HepG2 (cell line): ENCODE measurements around the gene SFXN5. TPM values are rescaled to one million over a fixed set of nuclear protein-coding genes. Genes with fewer than 3 reads are reported as not detected.
A peak's percentile ranks its signal among the peaks of the same experiment; 100 is the strongest.

Experiments used
- CBX2 ChIP-seq, 2 experiments: fragments of 200-600 bp in 1 of 2; sonication (generic); formaldehyde crosslinking in 1 of 2; IDR thresholded peaks; 2 replicates each; pipeline versions ENCODE4 v1.7.0 to v1.8.1; 2018 to 2022; ENCODE audit warnings: low read depth in 2 of 2, low read length in 1 of 2, mild to moderate bottlenecking in 1 of 2, missing genetic modification reagents in 1 of 2
- EHMT2 ChIP-seq: fragments of 200-600 bp; sonication (generic); IDR thresholded peaks from 2 replicates; pipeline ENCODE4 v1.7.0; 2017; ENCODE audit warnings: antibody characterized with exemption, low read depth, low read length, borderline replicate concordance
- ELF4 ChIP-seq: sonication (generic); formaldehyde crosslinking; IDR thresholded peaks from 2 replicates; pipeline ENCODE4 v1.5.0; 2020; ENCODE audit warnings: missing genetic modification reagents, mild to moderate bottlenecking, moderate library complexity, borderline replicate concordance
- GLI4 ChIP-seq: sonication (generic); formaldehyde crosslinking; IDR thresholded peaks from 2 replicates; pipeline ENCODE4 v1.5.1; 2020; ENCODE audit warnings: missing genetic modification reagents, mild to moderate bottlenecking, moderate library complexity, borderline replicate concordance
- GTF2F1 ChIP-seq: fragments of 150-350 bp; IDR thresholded peaks from 2 replicates; pipeline ENCODE4 v1.6.1; 2014; ENCODE audit warnings: low read length
- HMG20B ChIP-seq: conservative IDR thresholded peaks from 2 replicates; pipeline ENCODE4 v1.6.1; 2016; ENCODE audit warnings: missing genetic modification reagents, missing compliant biosample characterization
- KLF15 ChIP-seq: sonication (generic); formaldehyde crosslinking; IDR thresholded peaks from 2 replicates; pipeline ENCODE4 v1.8.1; 2023; ENCODE audit warnings: borderline replicate concordance, mild to moderate bottlenecking, inconsistent platforms, missing genetic modification reagents, mixed read lengths
- NFIC ChIP-seq: IDR thresholded peaks from 2 replicates; pipeline ENCODE4 v1.6.1; 2012; ENCODE audit warnings: mild to moderate bottlenecking, low read length, inconsistent platforms
- PHF5A ChIP-seq: IDR thresholded peaks from one replicate; pipeline ENCODE4 v1.6.1; 2018; ENCODE audit warnings: low read depth, missing genetic modification reagents; ENCODE audit not compliant: unreplicated experiment
- STAT5B ChIP-seq: sonication (generic); formaldehyde crosslinking; IDR thresholded peaks from 2 replicates; pipeline ENCODE4 v1.4.0; 2020; ENCODE audit warnings: missing genetic modification reagents
- ZFAT ChIP-seq: sonication (generic); formaldehyde crosslinking; conservative IDR thresholded peaks from 2 replicates; pipeline ENCODE4 v1.8.1; 2023; ENCODE audit warnings: missing genetic modification reagents, inconsistent platforms
- ZNF253 ChIP-seq: sonication (generic); formaldehyde crosslinking; IDR thresholded peaks from 2 replicates; pipeline ENCODE4 v1.8.0; 2022; ENCODE audit warnings: mild to moderate bottlenecking, missing genetic modification reagents, borderline replicate concordance
- ZNF260 ChIP-seq: sonication (generic); formaldehyde crosslinking; IDR thresholded peaks from 2 replicates; pipeline ENCODE4 v1.4.0; 2020; ENCODE audit warnings: missing genetic modification reagents, low read depth, mild to moderate bottlenecking, borderline replicate concordance
- ZNF367 ChIP-seq: sonication (generic); formaldehyde crosslinking; IDR thresholded peaks from 2 replicates; pipeline ENCODE4 v1.4.0; 2020; ENCODE audit warnings: missing genetic modification reagents, borderline replicate concordance
- ZNF839 ChIP-seq: sonication (generic); formaldehyde crosslinking; IDR thresholded peaks from 2 replicates; pipeline ENCODE4 v1.4.0; 2020; ENCODE audit warnings: missing genetic modification reagents, mild to moderate bottlenecking, borderline replicate concordance
- ZSCAN25 ChIP-seq: sonication (generic); formaldehyde crosslinking; IDR thresholded peaks from 2 replicates; pipeline ENCODE4 v1.8.0; 2022; ENCODE audit warnings: mild to moderate bottlenecking, missing genetic modification reagents
- polyA plus RNA-seq, 8 experiments: library from polyadenylated mRNA; depleted of rRNA in 3 of 8; stranded (reverse) in 7 of 8; unstranded in 1 of 8; fragments of >200 nt; fragmentation: Illumina TruSeq in 4 of 8; extraction: Trizol in 4 of 8; gene quantifications; 2 replicates each; pipeline versions ENCODE4 v1.2.1 to v1.2.3, GENCODE V29; 2011 to 2016; ENCODE audit warnings: low read depth in 4 of 8, missing spikeins in 1 of 8, mixed read lengths in 1 of 8; ENCODE audit not compliant: insufficient read depth in 1 of 8
- total RNA-seq, 5 experiments: library from RNA; depleted of rRNA; stranded (reverse); fragments of >200 nt; fragmentation: Illumina TruSeq; extraction: Trizol; gene quantifications; 2 replicates each; pipeline ENCODE4 v1.2.3, GENCODE V29; 2016; ENCODE audit warnings: low read depth in 1 of 5
- TF ChIP-seq, protein P1 (sequence below): sonication (generic); formaldehyde crosslinking; IDR thresholded peaks from 2 replicates; pipeline ENCODE4 v1.4.0; 2020; ENCODE audit warnings: missing genetic modification reagents, borderline replicate concordance
- TF ChIP-seq, protein P2 (sequence below): conservative IDR thresholded peaks from 2 replicates; pipeline ENCODE4 v1.6.1; 2018; ENCODE audit warnings: missing genetic modification reagents
- TF ChIP-seq, protein P3 (sequence below): sonication (generic); formaldehyde crosslinking; IDR thresholded peaks from 2 replicates; pipeline ENCODE4 v1.8.1; 2023; ENCODE audit warnings: mild to moderate bottlenecking, moderate library complexity, missing genetic modification reagents
- TF ChIP-seq, protein P4 (sequence below): sonication (generic); formaldehyde crosslinking; IDR thresholded peaks from 2 replicates; pipeline ENCODE4 v1.5.0; 2020; ENCODE audit warnings: missing genetic modification reagents, mild to moderate bottlenecking, borderline replicate concordance
- TF ChIP-seq, protein P5 (sequence below): IDR thresholded peaks from 2 replicates; pipeline ENCODE4 v1.6.1; 2012; ENCODE audit warnings: low read depth, low read length, improper control_type of control experiment

SFXN5 gene
- total and polyA plus RNA-seq, 2 of the 13 experiments (the other 11 are each of a cell fraction or from before 2014, with no cell fraction given), result 34.9 to 37.4 TPM

DNA sequence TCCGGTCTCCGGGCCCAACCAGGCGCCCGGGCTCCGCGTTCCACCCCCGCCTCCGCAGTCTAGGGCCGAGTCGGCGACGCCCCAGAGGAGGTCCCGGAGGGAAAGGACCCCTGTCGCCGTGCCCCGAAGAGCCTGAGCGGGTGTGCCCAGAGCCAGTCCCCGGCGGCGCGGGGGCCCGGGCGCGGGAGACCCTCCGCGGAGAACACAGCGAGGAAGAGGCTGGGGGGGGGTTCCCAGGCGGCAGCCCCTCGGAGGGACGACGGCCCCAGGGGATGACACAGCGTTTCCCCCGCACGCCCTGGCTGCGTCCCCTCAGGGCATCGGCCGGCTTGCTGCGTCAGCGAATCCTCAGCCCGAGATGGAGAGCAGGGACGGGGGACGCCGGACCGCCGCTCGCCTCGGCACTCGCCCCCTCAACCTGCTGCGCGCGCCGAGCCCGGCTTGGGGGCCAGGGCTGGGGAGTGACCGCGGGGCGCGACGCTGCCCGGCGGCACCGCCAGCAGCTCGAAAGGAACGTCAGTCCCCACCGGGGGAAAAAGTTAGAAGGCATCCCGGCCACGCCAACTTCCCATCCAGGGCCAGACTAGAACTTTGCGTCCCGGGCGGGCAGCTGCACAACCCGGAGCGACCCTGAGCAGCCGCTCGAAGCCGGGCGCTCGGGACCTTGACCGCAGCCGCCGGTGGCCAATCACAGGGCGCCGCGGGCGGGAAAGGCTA is 711 bp downstream of the SFXN5 start (continued):
- TF ChIP-seq, protein P1, sequence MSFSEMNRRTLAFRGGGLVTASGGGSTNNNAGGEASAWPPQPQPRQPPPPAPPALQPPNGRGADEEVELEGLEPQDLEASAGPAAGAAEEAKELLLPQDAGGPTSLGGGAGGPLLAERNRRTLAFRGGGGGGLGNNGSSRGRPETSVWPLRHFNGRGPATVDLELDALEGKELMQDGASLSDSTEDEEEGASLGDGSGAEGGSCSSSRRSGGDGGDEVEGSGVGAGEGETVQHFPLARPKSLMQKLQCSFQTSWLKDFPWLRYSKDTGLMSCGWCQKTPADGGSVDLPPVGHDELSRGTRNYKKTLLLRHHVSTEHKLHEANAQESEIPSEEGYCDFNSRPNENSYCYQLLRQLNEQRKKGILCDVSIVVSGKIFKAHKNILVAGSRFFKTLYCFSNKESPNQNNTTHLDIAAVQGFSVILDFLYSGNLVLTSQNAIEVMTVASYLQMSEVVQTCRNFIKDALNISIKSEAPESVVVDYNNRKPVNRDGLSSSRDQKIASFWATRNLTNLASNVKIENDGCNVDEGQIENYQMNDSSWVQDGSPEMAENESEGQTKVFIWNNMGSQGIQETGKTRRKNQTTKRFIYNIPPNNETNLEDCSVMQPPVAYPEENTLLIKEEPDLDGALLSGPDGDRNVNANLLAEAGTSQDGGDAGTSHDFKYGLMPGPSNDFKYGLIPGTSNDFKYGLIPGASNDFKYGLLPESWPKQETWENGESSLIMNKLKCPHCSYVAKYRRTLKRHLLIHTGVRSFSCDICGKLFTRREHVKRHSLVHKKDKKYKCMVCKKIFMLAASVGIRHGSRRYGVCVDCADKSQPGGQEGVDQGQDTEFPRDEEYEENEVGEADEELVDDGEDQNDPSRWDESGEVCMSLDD, result peak; percentile 23; the same call in 1 of the 2 replicates
- no peak for TF ChIP-seq HMG20B (CRISPR knock-in tag)
- TF ChIP-seq CBX2 (IDR thresholded peaks at IDR 0.05; ENCODE audit: low read depth, low read length), result no peak
- no peak for TF ChIP-seq CBX2 (CRISPR knock-in tag; IDR thresholded peaks at IDR 0.05; ENCODE audit: low read depth)
- no peak for TF ChIP-seq EHMT2
- peak; percentile 52; the same call in 1 of the 2 replicates for TF ChIP-seq ZNF367
- no peak; the same call in 1 of the 2 replicates for TF ChIP-seq ZNF839
- TF ChIP-seq ZFAT (CRISPR knock-in tag), result peak; percentile 74; the same call in 1 of the 2 replicates
- TF ChIP-seq, protein P2, sequence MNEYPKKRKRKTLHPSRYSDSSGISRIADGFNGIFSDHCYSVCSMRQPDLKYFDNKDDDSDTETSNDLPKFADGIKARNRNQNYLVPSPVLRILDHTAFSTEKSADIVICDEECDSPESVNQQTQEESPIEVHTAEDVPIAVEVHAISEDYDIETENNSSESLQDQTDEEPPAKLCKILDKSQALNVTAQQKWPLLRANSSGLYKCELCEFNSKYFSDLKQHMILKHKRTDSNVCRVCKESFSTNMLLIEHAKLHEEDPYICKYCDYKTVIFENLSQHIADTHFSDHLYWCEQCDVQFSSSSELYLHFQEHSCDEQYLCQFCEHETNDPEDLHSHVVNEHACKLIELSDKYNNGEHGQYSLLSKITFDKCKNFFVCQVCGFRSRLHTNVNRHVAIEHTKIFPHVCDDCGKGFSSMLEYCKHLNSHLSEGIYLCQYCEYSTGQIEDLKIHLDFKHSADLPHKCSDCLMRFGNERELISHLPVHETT (CRISPR knock-in tag), result no peak
- TF ChIP-seq ZNF253 (CRISPR knock-in tag), result 0 out of 2 replicates have a peak, but pooled peaks have one; percentile 46
- TF ChIP-seq ZSCAN25, result peak; percentile 12; the same call in 1 of the 2 replicates
- TF ChIP-seq GTF2F1, result peak; percentile 29; the same call in 1 of the 2 replicates
- TF ChIP-seq PHF5A (CRISPR knock-in tag), result no peak
- TF ChIP-seq STAT5B, result 0 out of 2 replicates have a peak, but pooled peaks have one; percentile 12
- TF ChIP-seq, protein P3, sequence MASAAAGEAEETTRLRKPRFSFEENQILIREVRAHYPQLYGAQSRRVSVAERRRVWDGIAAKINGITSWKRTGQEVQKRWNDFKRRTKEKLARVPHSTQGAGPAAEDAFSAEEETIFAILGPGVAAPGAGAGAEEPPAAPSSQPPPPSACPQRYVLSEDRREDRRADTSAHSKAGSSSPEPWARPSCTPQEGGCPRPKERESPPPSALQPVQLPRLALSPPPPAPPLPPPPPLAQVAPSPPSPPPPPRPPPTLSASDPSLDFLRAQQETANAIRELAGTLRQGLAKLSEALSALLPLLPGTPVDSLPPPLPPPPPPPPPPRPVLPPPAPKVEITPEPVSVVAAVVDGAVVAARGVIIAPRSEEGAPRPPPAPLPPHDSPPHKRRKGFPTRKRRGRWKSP, result no peak; the same call in 1 of the 2 replicates
- TF ChIP-seq, protein P4, sequence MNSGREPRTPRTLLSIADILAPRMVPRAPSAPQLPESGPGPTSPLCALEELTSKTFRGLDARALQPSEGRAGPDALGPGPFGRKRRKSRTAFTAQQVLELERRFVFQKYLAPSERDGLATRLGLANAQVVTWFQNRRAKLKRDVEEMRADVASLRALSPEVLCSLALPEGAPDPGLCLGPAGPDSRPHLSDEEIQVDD (CRISPR knock-in tag), result no peak
- no peak for TF ChIP-seq ZNF260 (CRISPR knock-in tag)
- TF ChIP-seq KLF15 (CRISPR knock-in tag), result no peak
- TF ChIP-seq GLI4 (CRISPR knock-in tag), result 0 out of 2 replicates have a peak, but pooled peaks have one; percentile 13
- TF ChIP-seq ELF4 (CRISPR knock-in tag), result 0 out of 2 replicates have a peak, but pooled peaks have one; percentile 44
- TF ChIP-seq NFIC, result no peak
- TF ChIP-seq, protein P5, sequence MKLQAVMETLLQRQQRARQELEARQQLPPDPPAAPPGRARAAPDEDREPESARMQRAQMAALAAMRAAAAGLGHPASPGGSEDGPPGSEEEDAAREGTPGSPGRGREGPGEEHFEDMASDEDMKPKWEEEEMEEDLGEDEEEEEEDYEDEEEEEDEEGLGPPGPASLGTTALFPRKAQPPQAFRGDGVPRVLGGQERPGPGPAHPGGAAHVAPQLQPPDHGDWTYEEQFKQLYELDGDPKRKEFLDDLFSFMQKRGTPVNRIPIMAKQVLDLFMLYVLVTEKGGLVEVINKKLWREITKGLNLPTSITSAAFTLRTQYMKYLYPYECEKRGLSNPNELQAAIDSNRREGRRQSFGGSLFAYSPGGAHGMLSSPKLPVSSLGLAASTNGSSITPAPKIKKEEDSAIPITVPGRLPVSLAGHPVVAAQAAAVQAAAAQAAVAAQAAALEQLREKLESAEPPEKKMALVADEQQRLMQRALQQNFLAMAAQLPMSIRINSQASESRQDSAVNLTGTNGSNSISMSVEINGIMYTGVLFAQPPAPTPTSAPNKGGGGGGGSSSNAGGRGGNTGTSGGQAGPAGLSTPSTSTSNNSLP, result no peak
